ENCODE results near the gene AKAP17A. TPM values are rescaled to one million over a fixed set of nuclear protein-coding genes. Genes with fewer than 3 reads are reported as not detected.

AKAP17A gene
- total RNA-seq, 4 donors from 2014 or later, result 53.7 to 134 (median 97.7) TPM

GRCh38 chrX:1582686-1583437 lies 8.5 kb upstream of the AKAP17A start:
- H3K27me3 ChIP-seq, result no peaks in the 10 kb centered on the region
- in situ Hi-C loops (cut with MboI; ENCODE audit: low pct_ligation_motif_present in 1 of 4, low pct_unique_long_range_greater_than_20kb in 1 of 4, low sequenced_read_pairs in 3 of 4), result loop anchor here in 3 of 4 donors (10.0 to 25.0 kb wide), 3 partner anchors 118 to 196 kb away; partner anchors contain the start of genes ASMTL (in 1 of the 3) and SLC25A6 (in 1 of the 3)
- no peak overlapping the region for H3K4me3 ChIP-seq
- TF ChIP-seq CTCF (IDR thresholded peaks at IDR 0.05) (no peak), POLR2A (IDR thresholded peaks at IDR 0.05) (no peak), EP300 (IDR thresholded peaks at IDR 0.05; ENCODE audit: low read depth) (no peak), POLR2AphosphoS5 (IDR thresholded peaks at IDR 0.05) (no peak)
- peaks cover 0 to 3% (median 0%) of the 10 kb centered on the region in 4 donors for H3K4me1 ChIP-seq
- no peaks in the 10 kb centered on the region for H3K9me3 ChIP-seq
- H3K36me3 ChIP-seq, result no peaks in the 10 kb centered on the region
- no peak for DNase-seq
- WGBS, 2 donors (ENCODE audit: low coverage in 1 of 2), result 31 to 32% methylated on average over 13 to 27 of the region's 27 CpGs
- intact Hi-C loops (cut with DNase I; ENCODE audit: low total_unique reads), result no loop called here
- no peak overlapping the region for H3K27ac ChIP-seq

GRCh38 chrX:1584237-1585011 lies 7.0 kb upstream of the AKAP17A start:
- no peaks in the 10 kb centered on the region for H3K36me3 ChIP-seq
- H3K27me3 ChIP-seq, result no peaks in the 10 kb centered on the region
- H3K4me3 ChIP-seq, result no peak overlapping the region
- no peak overlapping the region for H3K27ac ChIP-seq
- no peak for DNase-seq
- WGBS, 2 donors (ENCODE audit: low coverage in 1 of 2), result 88 to 91% methylated on average over 2 to 8 of the region's 8 CpGs
- in situ Hi-C loops (cut with MboI; ENCODE audit: low pct_ligation_motif_present in 1 of 4, low pct_unique_long_range_greater_than_20kb in 1 of 4, low sequenced_read_pairs in 3 of 4), result loop anchor here in 3 of 4 donors (10.0 to 25.0 kb wide), 3 partner anchors 120 to 197 kb away; partner anchors contain the start of genes ASMTL (in 1 of the 3) and SLC25A6 (in 1 of the 3)
- H3K9me3 ChIP-seq, result no peaks in the 10 kb centered on the region
- H3K4me1 ChIP-seq, result peaks cover 0 to 3% (median 0%) of the 10 kb centered on the region in 4 donors
- intact Hi-C loops (cut with DNase I; ENCODE audit: low total_unique reads), result no loop called here
- no peak for TF ChIP-seq POLR2A (IDR thresholded peaks at IDR 0.05)
- TF ChIP-seq EP300 (IDR thresholded peaks at IDR 0.05; ENCODE audit: low read depth), result no peak
- no peak for TF ChIP-seq CTCF (IDR thresholded peaks at IDR 0.05)
- TF ChIP-seq POLR2AphosphoS5 (IDR thresholded peaks at IDR 0.05), result no peak

DNA sequence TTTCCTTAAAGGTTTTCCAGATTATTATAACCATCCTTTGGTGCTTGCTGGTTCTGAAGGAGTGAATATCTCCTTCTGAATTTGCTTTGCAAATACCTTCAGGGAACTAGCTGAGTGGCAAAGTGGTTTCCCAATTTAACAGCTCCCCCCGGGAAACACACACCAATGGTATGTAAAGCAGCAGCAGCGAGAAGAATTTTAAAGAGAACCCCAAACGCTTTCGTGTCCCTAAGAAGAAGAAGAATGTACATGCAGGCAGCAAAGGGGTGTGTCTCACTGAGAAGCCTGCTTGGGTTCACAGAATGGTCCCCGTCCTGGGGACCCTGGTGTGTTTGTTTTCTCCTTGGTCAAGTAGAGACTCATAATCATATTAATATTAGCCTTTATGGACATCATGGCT lies 4.2 kb upstream of the AKAP17A start:
- 41% methylated on average over 5 of the region's 5 CpGs; no CpG with 5 or more reads in 1 of the 2 donors for WGBS, 2 donors (ENCODE audit: low coverage in 1 of 2)
- TF ChIP-seq POLR2AphosphoS5 (IDR thresholded peaks at IDR 0.05) (no peak), EP300 (IDR thresholded peaks at IDR 0.05; ENCODE audit: low read depth) (no peak)
- Histone ChIP-seq H3K4me1 (peaks cover 0 to 8% (median 3%) of the 10 kb centered on the region in 4 donors), H3K27ac (no peak overlapping the region), H3K4me3 (no peak overlapping the region), H3K9me3 (no peaks in the 10 kb centered on the region), H3K27me3 (no peaks in the 10 kb centered on the region), H3K36me3 (no peaks in the 10 kb centered on the region)
- DNase-seq, result no peak
- in situ Hi-C loops (cut with MboI; ENCODE audit: low pct_ligation_motif_present in 1 of 4, low pct_unique_long_range_greater_than_20kb in 1 of 4, low sequenced_read_pairs in 3 of 4) (loop anchor here in 3 of 4 donors (10.0 to 25.0 kb wide), 3 partner anchors 122 to 200 kb away; partner anchors contain the start of genes ASMTL (in 1 of the 3) and SLC25A6 (in 1 of the 3)), intact Hi-C loops (cut with DNase I; ENCODE audit: low total_unique reads) (no loop called here)

- no peak for TF ChIP-seq EP300 (IDR thresholded peaks at IDR 0.05; ENCODE audit: low read depth)
- no peak for TF ChIP-seq CTCF (IDR thresholded peaks at IDR 0.05)
- no peak for TF ChIP-seq POLR2A (IDR thresholded peaks at IDR 0.05)
- TF ChIP-seq POLR2AphosphoS5 (IDR thresholded peaks at IDR 0.05), result no peak
- H3K4me1 ChIP-seq, result peaks cover 4 to 22% (median 14%) of the 10 kb centered on the region in 4 donors
- in situ Hi-C loops (cut with MboI; ENCODE audit: low pct_ligation_motif_present in 1 of 4, low pct_unique_long_range_greater_than_20kb in 1 of 4, low sequenced_read_pairs in 3 of 4), result loop anchor here in 3 of 4 donors (10.0 to 25.0 kb wide), 4 partner anchors 125 to 202 kb away; partner anchors contain the start of genes ASMTL (in 2 of the 3) and SLC25A6 (in 1 of the 3)
These were observed 1.9 kb upstream of the AKAP17A start for GRCh38 chrX:1589356-1590130.

More at GRCh38 chrX:1589356-1590130, 1.9 kb upstream of the AKAP17A start:
- intact Hi-C loops (cut with DNase I; ENCODE audit: low total_unique reads), result loop anchor here (5.0 kb wide), 1 partner anchor 1202 kb away; the partner anchor contains the start of gene PPP2R3B
- WGBS, 2 donors (ENCODE audit: low coverage in 1 of 2), result 68 to 82% methylated on average over 2 to 12 of the region's 12 CpGs
- Histone ChIP-seq H3K27ac (no peak overlapping the region), H3K9me3 (no peaks in the 10 kb centered on the region), H3K27me3 (no peaks in the 10 kb centered on the region), H3K36me3 (peaks cover 0 to 8% (median 3%) of the 10 kb centered on the region in 4 donors), H3K4me3 (no peak overlapping the region)
- no peak for DNase-seq

Data from transverse colon (tissue), 4 donors.